ENCODE measurements around the gene GSTP1.

DNA sequence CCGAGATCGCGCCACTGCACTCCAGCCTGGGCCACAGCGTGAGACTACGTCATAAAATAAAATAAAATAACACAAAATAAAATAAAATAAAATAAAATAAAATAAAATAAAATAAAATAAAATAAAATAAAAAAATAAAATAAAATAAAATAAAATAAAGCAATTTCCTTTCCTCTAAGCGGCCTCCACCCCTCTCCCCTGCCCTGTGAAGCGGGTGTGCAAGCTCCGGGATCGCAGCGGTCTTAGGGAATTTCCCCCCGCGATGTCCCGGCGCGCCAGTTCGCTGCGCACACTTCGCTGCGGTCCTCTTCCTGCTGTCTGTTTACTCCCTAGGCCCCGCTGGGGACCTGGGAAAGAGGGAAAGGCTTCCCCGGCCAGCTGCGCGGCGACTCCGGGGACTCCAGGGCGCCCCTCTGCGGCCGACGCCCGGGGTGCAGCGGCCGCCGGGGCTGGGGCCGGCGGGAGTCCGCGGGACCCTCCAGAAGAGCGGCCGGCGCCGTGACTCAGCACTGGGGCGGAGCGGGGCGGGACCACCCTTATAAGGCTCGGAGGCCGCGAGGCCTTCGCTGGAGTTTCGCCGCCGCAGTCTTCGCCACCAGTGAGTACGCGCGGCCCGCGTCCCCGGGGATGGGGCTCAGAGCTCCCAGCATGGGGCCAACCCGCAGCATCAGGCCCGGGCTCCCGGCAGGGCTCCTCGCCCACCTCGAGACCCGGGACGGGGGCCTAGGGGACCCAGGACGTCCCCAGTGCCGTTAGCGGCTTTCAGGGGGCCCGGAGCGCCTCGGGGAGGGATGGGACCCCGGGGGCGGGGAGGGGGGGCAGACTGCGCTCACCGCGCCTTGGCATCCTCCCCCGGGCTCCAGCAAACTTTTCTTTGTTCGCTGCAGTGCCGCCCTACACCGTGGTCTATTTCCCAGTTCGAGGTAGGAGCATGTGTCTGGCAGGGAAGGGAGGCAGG is at the start of gene GSTP1:
- TF ChIP-seq CTCF (IDR thresholded peaks at IDR 0.05), result peak; percentile 69 to 95 (median 92)
- TF ChIP-seq POLR2A (IDR thresholded peaks at IDR 0.05), result peak; percentile 96 to 97

All from uterus (tissue), 2 donors.